Measurements from ENCODE around the gene RBFOX1. TPM values are rescaled to one million over a fixed set of nuclear protein-coding genes. Genes with fewer than 3 reads are reported as not detected.

RBFOX1 gene
- total RNA-seq, 1 donor from 2014 or later: 0.69 TPM

DNA sequence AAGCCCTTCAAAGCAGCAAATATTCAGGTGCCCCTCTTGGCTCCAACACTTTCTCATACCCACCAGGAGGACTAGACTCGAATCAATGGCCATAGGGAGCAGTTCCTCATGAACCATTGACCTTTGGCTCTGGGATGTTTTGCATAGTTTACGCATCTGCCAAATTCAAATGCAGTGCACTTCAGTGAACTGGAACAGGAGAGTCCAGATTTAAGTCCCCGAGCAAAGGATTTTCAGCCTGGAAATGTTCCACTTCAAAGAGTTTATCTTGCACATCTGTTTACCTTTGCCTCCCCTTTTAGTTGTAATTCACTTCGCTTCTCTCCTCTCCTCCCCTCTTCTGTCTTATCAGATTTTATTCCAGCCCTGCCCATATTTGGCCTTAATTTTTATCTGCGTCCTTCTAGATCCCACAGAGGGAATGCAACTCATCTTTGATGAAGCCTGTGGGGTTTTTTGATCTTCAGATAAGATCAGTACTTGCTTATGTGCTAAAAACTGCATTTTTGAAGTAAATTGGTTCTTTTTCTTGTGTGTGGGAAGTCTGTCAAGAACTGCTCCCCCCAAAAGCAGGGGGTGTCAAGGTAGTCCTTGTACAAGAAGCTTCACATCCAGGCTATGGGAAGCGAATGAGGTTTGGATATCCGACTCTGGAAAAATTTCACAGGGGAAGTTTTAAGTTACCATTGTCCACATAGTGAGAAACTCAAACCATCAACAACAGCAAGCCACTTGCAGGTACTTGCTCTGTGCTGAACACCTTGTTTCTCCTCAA is 281.6 kb downstream of the RBFOX1 start:
- H3K9me3 Mint-ChIP-seq (ENCODE audit: unreplicated experiment): no peaks in the 10 kb centered on the region
- DNase-seq (ENCODE audit: low spot score): no peak
- H3K4me3 Mint-ChIP-seq (ENCODE audit: unreplicated experiment): no peak overlapping the region
- no peaks in the 10 kb centered on the region for H3K36me3 Mint-ChIP-seq (ENCODE audit: low read depth, unreplicated experiment)
- no peaks in the 10 kb centered on the region for H3K4me1 Mint-ChIP-seq (ENCODE audit: unreplicated experiment)
- no peaks in the 10 kb centered on the region for H3K27me3 Mint-ChIP-seq (ENCODE audit: unreplicated experiment)
- H3K27ac Mint-ChIP-seq (ENCODE audit: unreplicated experiment): no peak overlapping the region
- TF ChIP-seq, protein P1, sequence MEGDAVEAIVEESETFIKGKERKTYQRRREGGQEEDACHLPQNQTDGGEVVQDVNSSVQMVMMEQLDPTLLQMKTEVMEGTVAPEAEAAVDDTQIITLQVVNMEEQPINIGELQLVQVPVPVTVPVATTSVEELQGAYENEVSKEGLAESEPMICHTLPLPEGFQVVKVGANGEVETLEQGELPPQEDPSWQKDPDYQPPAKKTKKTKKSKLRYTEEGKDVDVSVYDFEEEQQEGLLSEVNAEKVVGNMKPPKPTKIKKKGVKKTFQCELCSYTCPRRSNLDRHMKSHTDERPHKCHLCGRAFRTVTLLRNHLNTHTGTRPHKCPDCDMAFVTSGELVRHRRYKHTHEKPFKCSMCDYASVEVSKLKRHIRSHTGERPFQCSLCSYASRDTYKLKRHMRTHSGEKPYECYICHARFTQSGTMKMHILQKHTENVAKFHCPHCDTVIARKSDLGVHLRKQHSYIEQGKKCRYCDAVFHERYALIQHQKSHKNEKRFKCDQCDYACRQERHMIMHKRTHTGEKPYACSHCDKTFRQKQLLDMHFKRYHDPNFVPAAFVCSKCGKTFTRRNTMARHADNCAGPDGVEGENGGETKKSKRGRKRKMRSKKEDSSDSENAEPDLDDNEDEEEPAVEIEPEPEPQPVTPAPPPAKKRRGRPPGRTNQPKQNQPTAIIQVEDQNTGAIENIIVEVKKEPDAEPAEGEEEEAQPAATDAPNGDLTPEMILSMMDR (IDR thresholded peaks at IDR 0.05; ENCODE audit: unreplicated experiment): no peak

DNA sequence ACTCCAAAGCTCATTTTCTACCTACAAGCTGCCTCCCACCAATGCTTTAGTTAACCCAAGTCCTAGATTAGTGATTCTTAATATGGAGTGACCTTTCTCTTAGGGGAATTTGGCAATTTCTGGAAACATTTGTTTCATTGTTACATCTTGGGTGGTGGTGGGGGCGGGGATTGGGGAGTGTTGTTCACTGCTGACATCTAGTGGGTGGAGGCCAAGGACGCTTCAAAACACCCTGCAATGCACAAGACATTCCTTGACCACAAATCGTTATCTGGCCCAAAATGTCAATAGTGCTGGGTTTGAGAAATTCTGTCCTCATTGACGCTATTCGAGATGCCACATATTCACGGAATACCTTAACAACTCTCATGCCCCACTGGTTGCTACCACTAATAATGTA is 282.9 kb downstream of the RBFOX1 start:
- no peak overlapping the region for H3K27ac Mint-ChIP-seq (ENCODE audit: unreplicated experiment)
- TF ChIP-seq, protein P1 (IDR thresholded peaks at IDR 0.05; ENCODE audit: unreplicated experiment): no peak
- H3K9me3 Mint-ChIP-seq (ENCODE audit: unreplicated experiment): no peaks in the 10 kb centered on the region
- no peak overlapping the region for H3K4me3 Mint-ChIP-seq (ENCODE audit: unreplicated experiment)
- H3K4me1 Mint-ChIP-seq (ENCODE audit: unreplicated experiment): no peaks in the 10 kb centered on the region
- H3K36me3 Mint-ChIP-seq (ENCODE audit: low read depth, unreplicated experiment): no peaks in the 10 kb centered on the region
- H3K27me3 Mint-ChIP-seq (ENCODE audit: unreplicated experiment): no peaks in the 10 kb centered on the region
- no peak for DNase-seq (ENCODE audit: low spot score)

DNA sequence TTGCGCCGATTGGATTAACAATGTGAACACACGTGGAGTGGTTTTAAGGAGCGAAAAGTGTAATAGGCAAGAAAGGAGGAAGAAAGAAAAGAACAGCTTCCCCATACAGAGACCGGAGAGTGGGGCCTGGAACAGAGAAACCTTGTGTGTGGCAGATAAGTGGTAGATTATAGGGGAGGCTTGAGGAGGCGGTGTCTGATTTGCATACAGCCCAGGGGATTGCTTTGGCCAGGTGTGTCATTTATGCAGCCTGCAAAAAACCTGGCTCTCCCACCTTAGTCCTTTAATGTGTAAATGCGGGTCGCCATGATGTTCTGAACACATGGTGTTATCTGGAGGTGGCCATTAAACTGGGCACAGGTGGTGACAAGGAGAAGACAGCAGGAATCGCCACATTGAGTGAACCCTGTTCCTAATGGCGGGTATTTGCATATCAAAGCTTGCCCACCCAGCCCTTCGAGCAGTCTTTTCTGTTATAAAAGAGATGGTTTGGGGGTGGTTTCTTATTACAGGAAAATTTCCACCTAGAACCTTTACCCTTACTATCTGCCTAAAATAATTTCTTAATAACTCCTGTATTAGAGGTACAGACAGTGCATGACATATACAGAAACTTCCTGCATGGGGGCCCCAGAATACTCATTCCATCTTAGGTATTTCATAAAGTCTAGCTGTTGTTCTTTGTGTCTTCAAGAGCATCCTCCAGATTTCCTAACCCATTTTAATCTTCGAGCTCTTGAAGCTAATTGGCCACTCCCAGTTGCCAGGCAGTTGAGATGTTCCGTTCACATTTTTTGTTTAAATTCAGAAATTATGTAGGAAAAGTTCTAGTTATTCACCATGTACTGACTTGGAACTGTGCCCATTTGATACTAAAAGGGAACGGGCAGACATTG is 292.5 kb downstream of the RBFOX1 start:
- Mint-ChIP-seq H3K4me3 (ENCODE audit: unreplicated experiment) (no peak overlapping the region), H3K4me1 (ENCODE audit: unreplicated experiment) (peaks cover 4% of the 10 kb centered on the region), H3K36me3 (ENCODE audit: low read depth, unreplicated experiment) (no peaks in the 10 kb centered on the region), H3K9me3 (ENCODE audit: unreplicated experiment) (no peaks in the 10 kb centered on the region), H3K27me3 (ENCODE audit: unreplicated experiment) (peaks cover 1% of the 10 kb centered on the region), H3K27ac (ENCODE audit: unreplicated experiment) (no peak overlapping the region)
- DNase-seq (ENCODE audit: low spot score): no peak
- TF ChIP-seq, protein P1 (IDR thresholded peaks at IDR 0.05; ENCODE audit: unreplicated experiment): no peak

DNA sequence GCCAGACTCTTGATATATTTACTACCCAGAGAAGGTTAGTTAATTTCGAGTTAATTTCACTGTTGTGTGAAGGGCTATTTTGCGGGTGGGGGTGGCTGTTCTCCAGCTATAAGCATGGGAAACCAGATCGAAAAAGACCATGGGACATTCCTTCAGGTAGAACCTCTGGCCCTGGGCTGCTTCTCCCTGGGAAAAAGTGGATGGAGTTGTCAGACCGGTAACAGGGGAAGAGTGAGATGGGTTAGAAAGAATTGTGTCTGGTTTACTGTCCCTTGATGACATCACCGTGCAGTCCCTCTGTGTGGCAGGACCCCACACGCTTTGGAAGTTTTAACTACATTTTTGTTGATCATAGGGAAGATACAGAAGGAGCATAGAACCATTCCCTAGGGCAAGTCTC is 296.3 kb downstream of the RBFOX1 start:
- no peak overlapping the region for H3K4me3 Mint-ChIP-seq (ENCODE audit: unreplicated experiment)

More for the DNA sequence above, 296.3 kb downstream of the RBFOX1 start:
- peaks cover 4% of the 10 kb centered on the region for H3K4me1 Mint-ChIP-seq (ENCODE audit: unreplicated experiment)
- H3K9me3 Mint-ChIP-seq (ENCODE audit: unreplicated experiment): no peaks in the 10 kb centered on the region
- DNase-seq (ENCODE audit: low spot score): no peak
- H3K36me3 Mint-ChIP-seq (ENCODE audit: low read depth, unreplicated experiment): no peaks in the 10 kb centered on the region
- TF ChIP-seq, protein P1 (IDR thresholded peaks at IDR 0.05; ENCODE audit: unreplicated experiment): no peak
- no peak overlapping the region for H3K27ac Mint-ChIP-seq (ENCODE audit: unreplicated experiment)
- H3K27me3 Mint-ChIP-seq (ENCODE audit: unreplicated experiment): peaks cover 3% of the 10 kb centered on the region

Measured in endothelial cell (in vitro differentiated cells).